GM12878 (cell line): Measurements from ENCODE around the gene UST. TPM values are rescaled to one million over a fixed set of nuclear protein-coding genes. Genes with fewer than 3 reads are reported as not detected.

ENCODE experiments used
- ATAC-seq: fragments of 200-7000 bp; cut with Tn5 transposase; 3 replicates; pipeline ENCODE4 v1.9.1; 2020; ENCODE audit warnings: mild to moderate bottlenecking, moderate library complexity
- BruUV-seq: library from RNA; stranded (reverse); fragments of 400-500 nt; replicated peaks from 2 replicates; lab custom pipeline; 2021; lab: Mats Ljungman, UMichigan
- CTCF ChIA-PET: fragments of 300-600 bp; sonication (Branson Sonifier 250); formaldehyde crosslinking; extraction: SDS; loops from one replicate; lab custom pipeline; 2021; ENCODE audit warnings: inconsistent platforms; lab: Yijun Ruan, JAX
- POLR2A ChIA-PET: fragments of 350-600 bp; formaldehyde crosslinking; extraction: SDS; loops from one replicate; lab custom pipeline; 2021; ENCODE audit warnings: inconsistent platforms; lab: Charles Lee
- RAD21 ChIA-PET: fragments of 300-600 bp; sonication (Branson Sonifier 250); formaldehyde crosslinking; loops from one replicate; lab custom pipeline; 2023; ENCODE audit warnings: antibody characterized with exemption; ENCODE audit not compliant: unreplicated experiment; lab: Charles Lee
- SMC1A ChIA-PET: fragments of 300-600 bp; sonication (Branson Sonifier 250); formaldehyde crosslinking; loops from one replicate; lab custom pipeline; 2023; ENCODE audit not compliant: unreplicated experiment, uncharacterized antibody; lab: Charles Lee
- DNase-seq: peaks from one replicate; pipeline ENCODE4 v3.0.0-alpha.2; 2011; ENCODE audit warnings: low read depth, low spot score
- FAIRE-seq: peaks from 3 replicates; lab custom pipeline; 2011; peaks lifted over from hg19 to GRCh38; lab: Jason Lieb, UNC
- H2AFZ ChIP-seq: 2 replicates; pipeline ENCODE4 v1.6.0; 2011; ENCODE audit warnings: low read depth, low read length, control low read depth; ENCODE audit not compliant: control insufficient read depth
- H3K27ac ChIP-seq: 2 replicates; pipeline ENCODE4 v1.5.1; 2011; ENCODE audit warnings: control low read depth; ENCODE audit not compliant: control insufficient read depth, insufficient read depth
- H3K27me3 ChIP-seq, 2 experiments: replicated peaks in 1 of 2; 2 replicates each; pipeline versions ENCODE4 v1.6.0 to v1.6.1; 2011; ENCODE audit warnings: low read length in 1 of 2; ENCODE audit not compliant: control insufficient read depth in 2 of 2, insufficient read depth in 2 of 2
- H3K36me3 ChIP-seq, 2 experiments: 2 replicates each; pipeline ENCODE4 v1.5.1; 2011; ENCODE audit warnings: low read length in 1 of 2; ENCODE audit not compliant: control insufficient read depth in 2 of 2, insufficient read depth in 2 of 2
- H3K4me1 ChIP-seq: 2 replicates; pipeline ENCODE4 v1.6.1; 2011; ENCODE audit warnings: mild to moderate bottlenecking, low read length, moderate library complexity, mixed read lengths; ENCODE audit not compliant: control insufficient read depth, insufficient read depth
- H3K4me2 ChIP-seq: 2 replicates; pipeline ENCODE4 v1.6.0; 2011; ENCODE audit warnings: control low read depth; ENCODE audit not compliant: control insufficient read depth, insufficient read depth
- H3K4me3 ChIP-seq: fragments of 200-600 bp; sonication (generic); 2 replicates; pipeline ENCODE4 v1.5.1; 2016
- H3K79me2 ChIP-seq: 2 replicates; pipeline ENCODE4 v1.6.0; 2011; ENCODE audit warnings: low read length; ENCODE audit not compliant: control insufficient read depth, insufficient read depth
- H3K9ac ChIP-seq: 2 replicates; pipeline ENCODE4 v1.8.0; 2011; ENCODE audit warnings: low read length, control low read depth, mixed read lengths; ENCODE audit not compliant: control insufficient read depth, insufficient read depth
- H3K9me3 ChIP-seq: replicated peaks from 3 replicates; pipeline ENCODE4 v1.5.1; 2011; ENCODE audit warnings: mild to moderate bottlenecking, low read length; ENCODE audit not compliant: control insufficient read depth, insufficient read depth
- H4K20me1 ChIP-seq: 2 replicates; pipeline ENCODE4 v1.6.0; 2011; ENCODE audit not compliant: control insufficient read depth, insufficient read depth
- CBFB ChIP-seq: IDR thresholded peaks from 2 replicates; pipeline ENCODE4 v1.6.1; 2016; ENCODE audit warnings: antibody characterized with exemption, low read depth
- CHD1 ChIP-seq: IDR thresholded peaks from 2 replicates; pipeline ENCODE4 v1.6.1; 2012; ENCODE audit warnings: low read depth, low read length, improper control_type of control experiment
- CHD4 ChIP-seq: fragments of 200-600 bp; sonication (generic); IDR thresholded peaks from 2 replicates; pipeline ENCODE4 v1.6.1; 2016; ENCODE audit warnings: mild to moderate bottlenecking
- GATAD2B ChIP-seq: fragments of 450-650 bp; conservative IDR thresholded peaks from 2 replicates; pipeline ENCODE4 v1.6.1; 2017; ENCODE audit warnings: low read depth, mild to moderate bottlenecking, moderate library complexity
- HDAC2 ChIP-seq: fragments of 200-600 bp; sonication (generic); IDR thresholded peaks from 2 replicates; pipeline ENCODE4 v1.6.1; 2017
- HSF1 ChIP-seq: fragments of 150-350 bp; IDR thresholded peaks from 2 replicates; pipeline ENCODE4 v1.6.1; 2014; ENCODE audit warnings: mild to moderate bottlenecking, low read depth, low read length
- PBX3 ChIP-seq: IDR thresholded peaks from 2 replicates; pipeline ENCODE4 v1.6.1; 2011; ENCODE audit warnings: mild to moderate bottlenecking, low read depth, low read length, moderate library complexity; ENCODE audit not compliant: insufficient replicate concordance
- SMAD5 ChIP-seq: IDR thresholded peaks from 2 replicates; pipeline ENCODE4 v1.6.1; 2016; ENCODE audit warnings: antibody characterized with exemption, low read depth
- SUZ12 ChIP-seq: fragments of 200-600 bp; sonication (generic); IDR thresholded peaks from one replicate; pipeline ENCODE4 v1.6.1; 2018; ENCODE audit warnings: antibody characterized with exemption, mild to moderate bottlenecking; ENCODE audit not compliant: unreplicated experiment
- TCF7 ChIP-seq: IDR thresholded peaks from 2 replicates; pipeline ENCODE4 v1.6.1; 2014; ENCODE audit warnings: antibody characterized with exemption, borderline replicate concordance
- WGBS: methylation state at CpG from one replicate; pipeline ENCODE4 v1.1.6; 2016; ENCODE audit warnings: low lambda C conversion rate; ENCODE audit not compliant: insufficient replicate concordance, insufficient coverage; ENCODE audit errors: missing lambda C conversion rate; 5-methylcytosine and 5-hydroxymethylcytosine counted together
- in situ Hi-C: fragments of 300-500 bp; cut with MboI; formaldehyde crosslinking; loops from 9 replicates; pipeline ENCODE4 v1.14.3; 2018; ENCODE audit warnings: mixed read lengths
- intact Hi-C: fragments of 100-400 bp; cut with micrococcal nuclease; formaldehyde crosslinking; loops from one replicate; pipeline ENCODE4 v1.14.2; 2022; ENCODE audit not compliant: unreplicated experiment
- polyA plus RNA-seq, 11 experiments: library from polyadenylated mRNA; depleted of rRNA in 4 of 11; unstranded in 6 of 11; stranded (reverse) in 5 of 11; fragments of >200 nt; fragmentation: Nextera tagmentation in 4 of 11; fragmentation: Illumina TruSeq in 1 of 11; extraction: Ambion mirVana in 4 of 11; extraction: Trizol in 1 of 11; gene quantifications; 1 replicate in 1 of 11; 2 replicates in 10 of 11; pipeline versions ENCODE4 v1.2.1 to v1.2.3, GENCODE V29; 2011 to 2016; ENCODE audit warnings: inconsistent platforms in 2 of 11, missing spikeins in 2 of 11, low read depth in 1 of 11
- total RNA-seq, 4 experiments: library from RNA; depleted of rRNA in 3 of 4; stranded (reverse); fragments of >200 nt in 3 of 4; fragmentation: Illumina TruSeq in 1 of 4; extraction: Trizol in 1 of 4; gene quantifications; 2 replicates each; pipeline versions ENCODE4 v1.2.1 to v1.2.3, GENCODE V29; 2013 to 2021
- TF ChIP-seq, protein P1 (sequence below): IDR thresholded peaks from 2 replicates; pipeline ENCODE4 v1.6.1; 2012; ENCODE audit warnings: improper control_type of control experiment, low read depth, low read length; ENCODE audit not compliant: insufficient replicate concordance
- TF ChIP-seq, protein P2 (sequence below): fragments of 450-650 bp; IDR thresholded peaks from 2 replicates; pipeline ENCODE4 v1.6.1; 2017; ENCODE audit warnings: mild to moderate bottlenecking, moderate library complexity

Gene UST
- total and polyA plus RNA-seq, 10 of the 15 experiments (the other 5 are each of a cell fraction or from before 2014, with no cell fraction given): 0.74 to 43.3 (median 2.2) TPM

- Histone ChIP-seq H3K79me2 (peaks cover 8% of the 10 kb centered on the region), H3K4me2 (no peak overlapping the region), H4K20me1 (no peaks in the 10 kb centered on the region), H3K4me3 (no peak overlapping the region), H3K4me1 (no peaks in the 10 kb centered on the region), H3K27me3 (no peaks in the 10 kb centered on the region)
- ChIA-PET SMC1A (interaction anchor here (0.6 to 5.2 kb wide), 6 partner anchors 143 to 491 kb away, joined by 3 to 28 read pairs (median 5); no protein-coding TSS in a partner anchor), RAD21 (interaction anchor here (0.6 to 10.8 kb wide), 6 partner anchors 36 to 460 kb away, joined by 3 to 145 read pairs (median 4); partner anchors contain the start of gene ZC3H12D), CTCF (interaction anchor here (0.6 to 10.7 kb wide), 9 partner anchors 55 to 520 kb away, joined by 3 to 169 read pairs (median 5); partner anchors contain the start of gene PPIL4), POLR2A (interaction anchor here (0.5 to 0.9 kb wide), 2 partner anchors 489 to 666 kb away, joined by 3 to 4 read pairs; no protein-coding TSS in a partner anchor)
- no peak for FAIRE-seq
- 67% methylated on average over 2 of the region's 2 CpGs for WGBS
- in situ Hi-C loops (no loop called here), intact Hi-C loops (no loop called here)
- no TSS peak for BruUV-seq
- TF ChIP-seq PBX3 (no peak), CHD4 (no peak), SUZ12 (no peak), HSF1 (no peak), GATAD2B (no peak), SMAD5 (no peak), CHD1 (no peak), TCF7 (no peak), CBFB (no peak), HDAC2 (no peak)
- TF ChIP-seq, protein P1, sequence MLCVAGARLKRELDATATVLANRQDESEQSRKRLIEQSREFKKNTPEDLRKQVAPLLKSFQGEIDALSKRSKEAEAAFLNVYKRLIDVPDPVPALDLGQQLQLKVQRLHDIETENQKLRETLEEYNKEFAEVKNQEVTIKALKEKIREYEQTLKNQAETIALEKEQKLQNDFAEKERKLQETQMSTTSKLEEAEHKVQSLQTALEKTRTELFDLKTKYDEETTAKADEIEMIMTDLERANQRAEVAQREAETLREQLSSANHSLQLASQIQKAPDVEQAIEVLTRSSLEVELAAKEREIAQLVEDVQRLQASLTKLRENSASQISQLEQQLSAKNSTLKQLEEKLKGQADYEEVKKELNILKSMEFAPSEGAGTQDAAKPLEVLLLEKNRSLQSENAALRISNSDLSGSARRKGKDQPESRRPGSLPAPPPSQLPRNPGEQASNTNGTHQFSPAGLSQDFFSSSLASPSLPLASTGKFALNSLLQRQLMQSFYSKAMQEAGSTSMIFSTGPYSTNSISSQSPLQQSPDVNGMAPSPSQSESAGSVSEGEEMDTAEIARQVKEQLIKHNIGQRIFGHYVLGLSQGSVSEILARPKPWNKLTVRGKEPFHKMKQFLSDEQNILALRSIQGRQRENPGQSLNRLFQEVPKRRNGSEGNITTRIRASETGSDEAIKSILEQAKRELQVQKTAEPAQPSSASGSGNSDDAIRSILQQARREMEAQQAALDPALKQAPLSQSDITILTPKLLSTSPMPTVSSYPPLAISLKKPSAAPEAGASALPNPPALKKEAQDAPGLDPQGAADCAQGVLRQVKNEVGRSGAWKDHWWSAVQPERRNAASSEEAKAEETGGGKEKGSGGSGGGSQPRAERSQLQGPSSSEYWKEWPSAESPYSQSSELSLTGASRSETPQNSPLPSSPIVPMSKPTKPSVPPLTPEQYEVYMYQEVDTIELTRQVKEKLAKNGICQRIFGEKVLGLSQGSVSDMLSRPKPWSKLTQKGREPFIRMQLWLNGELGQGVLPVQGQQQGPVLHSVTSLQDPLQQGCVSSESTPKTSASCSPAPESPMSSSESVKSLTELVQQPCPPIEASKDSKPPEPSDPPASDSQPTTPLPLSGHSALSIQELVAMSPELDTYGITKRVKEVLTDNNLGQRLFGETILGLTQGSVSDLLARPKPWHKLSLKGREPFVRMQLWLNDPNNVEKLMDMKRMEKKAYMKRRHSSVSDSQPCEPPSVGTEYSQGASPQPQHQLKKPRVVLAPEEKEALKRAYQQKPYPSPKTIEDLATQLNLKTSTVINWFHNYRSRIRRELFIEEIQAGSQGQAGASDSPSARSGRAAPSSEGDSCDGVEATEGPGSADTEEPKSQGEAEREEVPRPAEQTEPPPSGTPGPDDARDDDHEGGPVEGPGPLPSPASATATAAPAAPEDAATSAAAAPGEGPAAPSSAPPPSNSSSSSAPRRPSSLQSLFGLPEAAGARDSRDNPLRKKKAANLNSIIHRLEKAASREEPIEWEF: no peak
- TF ChIP-seq, protein P2, sequence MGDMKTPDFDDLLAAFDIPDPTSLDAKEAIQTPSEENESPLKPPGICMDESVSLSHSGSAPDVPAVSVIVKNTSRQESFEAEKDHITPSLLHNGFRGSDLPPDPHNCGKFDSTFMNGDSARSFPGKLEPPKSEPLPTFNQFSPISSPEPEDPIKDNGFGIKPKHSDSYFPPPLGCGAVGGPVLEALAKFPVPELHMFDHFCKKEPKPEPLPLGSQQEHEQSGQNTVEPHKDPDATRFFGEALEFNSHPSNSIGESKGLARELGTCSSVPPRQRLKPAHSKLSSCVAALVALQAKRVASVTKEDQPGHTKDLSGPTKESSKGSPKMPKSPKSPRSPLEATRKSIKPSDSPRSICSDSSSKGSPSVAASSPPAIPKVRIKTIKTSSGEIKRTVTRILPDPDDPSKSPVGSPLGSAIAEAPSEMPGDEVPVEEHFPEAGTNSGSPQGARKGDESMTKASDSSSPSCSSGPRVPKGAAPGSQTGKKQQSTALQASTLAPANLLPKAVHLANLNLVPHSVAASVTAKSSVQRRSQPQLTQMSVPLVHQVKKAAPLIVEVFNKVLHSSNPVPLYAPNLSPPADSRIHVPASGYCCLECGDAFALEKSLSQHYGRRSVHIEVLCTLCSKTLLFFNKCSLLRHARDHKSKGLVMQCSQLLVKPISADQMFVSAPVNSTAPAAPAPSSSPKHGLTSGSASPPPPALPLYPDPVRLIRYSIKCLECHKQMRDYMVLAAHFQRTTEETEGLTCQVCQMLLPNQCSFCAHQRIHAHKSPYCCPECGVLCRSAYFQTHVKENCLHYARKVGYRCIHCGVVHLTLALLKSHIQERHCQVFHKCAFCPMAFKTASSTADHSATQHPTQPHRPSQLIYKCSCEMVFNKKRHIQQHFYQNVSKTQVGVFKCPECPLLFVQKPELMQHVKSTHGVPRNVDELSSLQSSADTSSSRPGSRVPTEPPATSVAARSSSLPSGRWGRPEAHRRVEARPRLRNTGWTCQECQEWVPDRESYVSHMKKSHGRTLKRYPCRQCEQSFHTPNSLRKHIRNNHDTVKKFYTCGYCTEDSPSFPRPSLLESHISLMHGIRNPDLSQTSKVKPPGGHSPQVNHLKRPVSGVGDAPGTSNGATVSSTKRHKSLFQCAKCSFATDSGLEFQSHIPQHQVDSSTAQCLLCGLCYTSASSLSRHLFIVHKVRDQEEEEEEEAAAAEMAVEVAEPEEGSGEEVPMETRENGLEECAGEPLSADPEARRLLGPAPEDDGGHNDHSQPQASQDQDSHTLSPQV: no peak
- TF ChIP-seq, all 136 proteins: peak for 0
- H2AFZ ChIP-seq: no peak overlapping the region
- ATAC-seq: no peak
- no peak overlapping the region for H3K27ac ChIP-seq
- peaks cover 5% of the 10 kb centered on the region; the same call in 2 of the 3 replicates for H3K9me3 ChIP-seq
- H3K9ac ChIP-seq: no peak overlapping the region
- H3K36me3 ChIP-seq: peaks cover 0 to 5% of the 10 kb centered on the region in 2 experiments; a peak in 3 of 4 replicates
- DNase-seq: no peak
Observed at GRCh38 chr6:149025061-149025460, 278.2 kb downstream of the UST start.
